Trophoblast cell (in vitro differentiated cells and primary cell): ENCODE data around the gene COX7A2.

Experiments used
- DNase-seq, 2 donors: peaks; one replicate each; pipeline ENCODE4 v3.0.0-alpha.2; 2016
- H2AFZ ChIP-seq: 2 replicates; pipeline ENCODE4 v1.6.1; 2013; ENCODE audit warnings: low read length, moderate library complexity, mild to moderate bottlenecking; ENCODE audit not compliant: insufficient read depth, poor library complexity
- H2AK5ac ChIP-seq: 2 replicates; pipeline ENCODE4 v1.6.1; 2013; ENCODE audit warnings: mild to moderate bottlenecking, low read length
- H2BK120ac ChIP-seq: 2 replicates; pipeline ENCODE4 v1.6.1; 2013; ENCODE audit warnings: low read length, mild to moderate bottlenecking, moderate library complexity; ENCODE audit not compliant: insufficient read depth, poor library complexity
- H2BK12ac ChIP-seq: 2 replicates; pipeline ENCODE4 v1.6.1; 2013; ENCODE audit warnings: mild to moderate bottlenecking, low read length, moderate library complexity
- H2BK5ac ChIP-seq: 2 replicates; pipeline ENCODE4 v1.6.1; 2013; ENCODE audit warnings: low read length, low read depth, moderate library complexity, mild to moderate bottlenecking; ENCODE audit not compliant: poor library complexity
- H3K14ac ChIP-seq: 2 replicates; pipeline ENCODE4 v1.6.1; 2013; ENCODE audit warnings: mild to moderate bottlenecking, low read length
- H3K18ac ChIP-seq: 2 replicates; pipeline ENCODE4 v1.6.1; 2013; ENCODE audit warnings: mild to moderate bottlenecking, low read length
- H3K23ac ChIP-seq: 2 replicates; pipeline ENCODE4 v1.6.1; 2013; ENCODE audit warnings: low read length
- H3K27ac ChIP-seq: 2 replicates; pipeline ENCODE4 v1.5.1; 2013; ENCODE audit warnings: low read depth, mild to moderate bottlenecking, inconsistent platforms, low read length, moderate library complexity
- H3K27me3 ChIP-seq: 2 replicates; pipeline ENCODE4 v1.6.1; 2013; ENCODE audit warnings: inconsistent platforms, mild to moderate bottlenecking, low read length, moderate library complexity; ENCODE audit not compliant: insufficient read depth
- H3K36me3 ChIP-seq, 2 experiments: 1 replicate in 1 of 2; 2 replicates in 1 of 2; pipeline ENCODE4 v1.6.1; 2013; ENCODE audit warnings: low read length in 2 of 2, mild to moderate bottlenecking in 2 of 2, moderate library complexity in 1 of 2; ENCODE audit not compliant: insufficient read depth in 2 of 2, control insufficient read depth in 1 of 2
- H3K4ac ChIP-seq: 2 replicates; pipeline ENCODE4 v1.6.1; 2013; ENCODE audit warnings: low read depth, mild to moderate bottlenecking, low read length, moderate library complexity
- H3K4me1 ChIP-seq, 2 experiments: 1 replicate in 1 of 2; 2 replicates in 1 of 2; pipeline ENCODE4 v1.6.1; 2013; ENCODE audit warnings: low read length in 2 of 2, mild to moderate bottlenecking in 2 of 2, moderate library complexity in 1 of 2; ENCODE audit not compliant: insufficient read depth in 2 of 2, control insufficient read depth in 1 of 2
- H3K4me2 ChIP-seq: 2 replicates; pipeline ENCODE4 v1.6.1; 2013; ENCODE audit warnings: inconsistent platforms, mild to moderate bottlenecking, low read length, moderate library complexity
- H3K4me3 ChIP-seq: 2 replicates; pipeline ENCODE4 v1.5.1; 2013; ENCODE audit warnings: mild to moderate bottlenecking, low read depth, low read length, inconsistent platforms
- H3K79me1 ChIP-seq: one replicate; pipeline ENCODE4 v1.6.1; 2013; ENCODE audit warnings: low read length
- H3K79me2 ChIP-seq: 2 replicates; pipeline ENCODE4 v1.6.1; 2013; ENCODE audit warnings: low read length, mild to moderate bottlenecking; ENCODE audit not compliant: control insufficient read depth, insufficient read depth, poor library complexity
- H3K9ac ChIP-seq: 2 replicates; pipeline ENCODE4 v1.6.1; 2013; ENCODE audit warnings: mild to moderate bottlenecking, low read length
- H3K9me3 ChIP-seq: 2 replicates; pipeline ENCODE4 v1.6.1; 2013; ENCODE audit warnings: low read depth, mild to moderate bottlenecking, control low read depth, inconsistent platforms, low read length; ENCODE audit not compliant: insufficient read depth
- H4K12ac ChIP-seq: 2 replicates; pipeline ENCODE4 v1.6.1; 2013; ENCODE audit warnings: low read depth, mild to moderate bottlenecking, low read length, moderate library complexity
- H4K8ac ChIP-seq: 2 replicates; pipeline ENCODE4 v1.6.1; 2013; ENCODE audit warnings: low read depth, mild to moderate bottlenecking, low read length, moderate library complexity
- H4K91ac ChIP-seq: one replicate; pipeline ENCODE4 v1.6.1; 2013; ENCODE audit warnings: low read depth, mild to moderate bottlenecking, low read length, moderate library complexity
- WGBS: extraction: QIAGEN DNeasy Blood & Tissue Kit; methylation state at CpG from one replicate; pipeline ENCODE4 v1.1.7; 2013; ENCODE audit warnings: missing lambda C conversion rate; ENCODE audit not compliant: insufficient read length, insufficient coverage; ENCODE audit errors: extremely low coverage; 5-methylcytosine and 5-hydroxymethylcytosine counted together

The COX7A2 gene

GRCh38 chr6:75188221-75188925 is 55.2 kb downstream of the COX7A2 start:
- H3K4me3 ChIP-seq = no peak overlapping the region
- H3K4me2 ChIP-seq = no peak overlapping the region
- no peaks in the 10 kb centered on the region for H3K9me3 ChIP-seq
- no peak overlapping the region for H3K14ac ChIP-seq
- no peak overlapping the region for H2BK12ac ChIP-seq
- H4K8ac ChIP-seq = no peak overlapping the region
- peaks cover 2% of the 10 kb centered on the region for H3K79me1 ChIP-seq
- H3K4ac ChIP-seq = no peak overlapping the region
- H3K27ac ChIP-seq = no peak overlapping the region
- H3K4me1 ChIP-seq = peaks cover 0 to 2% of the 10 kb centered on the region in 2 experiments
- no peak for DNase-seq
- H2AK5ac ChIP-seq = no peak overlapping the region
- WGBS = no CpG with 5 or more reads among the region's 3 CpGs
- no peak overlapping the region for H2BK120ac ChIP-seq
- no peak overlapping the region for H4K12ac ChIP-seq
- H3K27me3 ChIP-seq = no peaks in the 10 kb centered on the region
- peaks cover 0 to 1% of the 10 kb centered on the region in 2 experiments for H3K36me3 ChIP-seq
- H2AFZ ChIP-seq = no peak overlapping the region
- H4K91ac ChIP-seq = no peak overlapping the region
- no peaks in the 10 kb centered on the region for H3K79me2 ChIP-seq
- no peak overlapping the region for H3K9ac ChIP-seq
- no peak overlapping the region for H2BK5ac ChIP-seq
- no peak overlapping the region for H3K23ac ChIP-seq
- H3K18ac ChIP-seq = no peak overlapping the region
